Nephron (organoid): ENCODE results near the gene TBC1D8.

Source experiments
- H3K27ac Mint-ChIP-seq, 3 experiments: 2 replicates each; pipeline ENCODE4 v1.8.0; 2020; ENCODE audit warnings: mixed read lengths in 3 of 3, mild to moderate bottlenecking in 2 of 3, moderate library complexity in 1 of 3
- H3K27me3 Mint-ChIP-seq: 2 replicates; pipeline ENCODE4 v1.8.0; 2021; ENCODE audit warnings: low read depth, mild to moderate bottlenecking, moderate library complexity, mixed read lengths
- H3K36me3 Mint-ChIP-seq: 2 replicates; pipeline ENCODE4 v1.8.0; 2020; ENCODE audit warnings: low read depth, mixed read lengths
- H3K4me1 Mint-ChIP-seq: 2 replicates; pipeline ENCODE4 v1.8.0; 2020; ENCODE audit warnings: mixed read lengths
- H3K4me3 Mint-ChIP-seq, 3 experiments: 2 replicates each; pipeline ENCODE4 v1.8.0; 2020; ENCODE audit warnings: mild to moderate bottlenecking in 3 of 3, mixed read lengths in 3 of 3, moderate library complexity in 2 of 3
- H3K9me3 Mint-ChIP-seq: 2 replicates; pipeline ENCODE4 v1.8.0; 2020; ENCODE audit warnings: mixed read lengths
- TF ChIP-seq, protein P1 (sequence below), 3 experiments: fragments of 200-600 bp; sonication (generic); IDR thresholded peaks; one replicate each; pipeline ENCODE4 v1.5.0; 2021; ENCODE audit warnings: antibody characterized with exemption in 3 of 3; ENCODE audit not compliant: unreplicated experiment in 3 of 3

The TBC1D8 gene

DNA sequence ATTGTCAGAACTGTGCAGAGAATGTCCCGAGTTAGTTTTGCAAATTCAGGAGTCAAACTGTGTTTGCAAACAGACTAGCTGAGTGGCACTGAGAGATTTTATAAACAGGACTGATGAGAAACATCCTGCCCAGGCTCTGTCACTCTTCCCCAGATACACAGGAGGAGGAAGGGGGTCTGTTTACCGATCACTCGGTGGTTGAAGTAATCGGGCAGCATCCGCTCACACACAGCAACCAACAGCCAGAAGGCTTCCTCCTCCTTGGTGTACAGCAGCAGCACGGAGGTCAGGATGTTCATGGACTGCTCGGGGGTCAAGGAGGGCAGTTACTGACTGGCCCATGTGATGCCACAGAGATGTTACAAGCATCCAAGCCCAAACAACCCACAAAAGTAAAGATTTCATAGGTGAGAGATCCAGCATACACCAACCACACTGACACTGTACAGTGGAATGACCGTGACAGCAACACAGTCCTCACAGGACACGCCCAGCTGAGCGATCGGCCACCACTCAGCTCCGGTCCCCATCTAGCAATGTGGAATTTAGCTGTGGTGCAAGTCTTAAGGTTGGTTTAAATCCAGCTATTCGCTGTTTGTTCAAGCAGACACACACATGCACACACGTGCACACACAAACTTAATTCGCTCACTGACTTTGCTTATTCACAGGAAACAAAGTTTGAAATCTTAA is 119.0 kb downstream of the TBC1D8 start:
- Mint-ChIP-seq H3K9me3 (no peaks in the 10 kb centered on the region), H3K27me3 (no peaks in the 10 kb centered on the region), H3K36me3 (peaks cover 43% of the 10 kb centered on the region), H3K4me1 (no peaks in the 10 kb centered on the region), H3K27ac (no peak overlapping the region), H3K4me3 (no peak overlapping the region)
- TF ChIP-seq, protein P1, sequence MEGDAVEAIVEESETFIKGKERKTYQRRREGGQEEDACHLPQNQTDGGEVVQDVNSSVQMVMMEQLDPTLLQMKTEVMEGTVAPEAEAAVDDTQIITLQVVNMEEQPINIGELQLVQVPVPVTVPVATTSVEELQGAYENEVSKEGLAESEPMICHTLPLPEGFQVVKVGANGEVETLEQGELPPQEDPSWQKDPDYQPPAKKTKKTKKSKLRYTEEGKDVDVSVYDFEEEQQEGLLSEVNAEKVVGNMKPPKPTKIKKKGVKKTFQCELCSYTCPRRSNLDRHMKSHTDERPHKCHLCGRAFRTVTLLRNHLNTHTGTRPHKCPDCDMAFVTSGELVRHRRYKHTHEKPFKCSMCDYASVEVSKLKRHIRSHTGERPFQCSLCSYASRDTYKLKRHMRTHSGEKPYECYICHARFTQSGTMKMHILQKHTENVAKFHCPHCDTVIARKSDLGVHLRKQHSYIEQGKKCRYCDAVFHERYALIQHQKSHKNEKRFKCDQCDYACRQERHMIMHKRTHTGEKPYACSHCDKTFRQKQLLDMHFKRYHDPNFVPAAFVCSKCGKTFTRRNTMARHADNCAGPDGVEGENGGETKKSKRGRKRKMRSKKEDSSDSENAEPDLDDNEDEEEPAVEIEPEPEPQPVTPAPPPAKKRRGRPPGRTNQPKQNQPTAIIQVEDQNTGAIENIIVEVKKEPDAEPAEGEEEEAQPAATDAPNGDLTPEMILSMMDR (IDR thresholded peaks at IDR 0.05; ENCODE audit: unreplicated experiment in 3 of 3) = no peak

DNA sequence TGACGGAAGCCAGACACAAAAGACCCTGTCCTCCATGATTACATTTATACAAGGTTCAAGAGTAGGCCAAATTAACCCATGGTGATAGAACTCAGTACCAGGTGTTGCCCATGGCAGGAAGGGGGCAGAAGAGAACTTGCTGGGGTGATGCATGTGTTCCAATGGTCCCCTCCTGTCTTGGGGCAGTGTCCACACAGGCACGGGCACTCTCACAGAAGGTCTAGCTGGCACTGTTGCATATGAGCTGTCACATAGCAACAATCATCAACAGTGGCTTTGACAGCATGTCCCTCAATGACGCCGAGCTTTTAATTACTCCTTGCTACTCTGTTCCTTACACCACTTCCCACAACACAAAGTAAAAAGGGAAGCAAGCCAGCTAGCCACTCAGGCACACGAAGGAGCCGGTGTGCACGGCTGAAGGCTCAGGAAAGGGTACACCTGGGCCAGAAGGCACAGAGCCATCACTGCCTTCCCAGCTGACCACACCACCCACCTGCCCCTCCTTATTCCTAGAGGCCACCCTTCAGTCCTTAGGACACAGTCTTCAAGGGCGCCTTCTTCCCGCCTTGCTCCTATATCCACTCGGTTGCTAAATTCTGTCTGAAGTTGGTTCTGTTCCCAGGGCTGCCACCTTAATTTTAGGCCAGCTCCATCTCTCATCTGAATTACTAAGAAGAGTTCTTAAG is 120.2 kb downstream of the TBC1D8 start:
- TF ChIP-seq, protein P1 (IDR thresholded peaks at IDR 0.05; ENCODE audit: unreplicated experiment in 3 of 3) = no peak
- peaks cover 49% of the 10 kb centered on the region for H3K36me3 Mint-ChIP-seq
- H3K27ac Mint-ChIP-seq = no peak overlapping the region
- H3K27me3 Mint-ChIP-seq = no peaks in the 10 kb centered on the region
- H3K9me3 Mint-ChIP-seq = no peaks in the 10 kb centered on the region
- H3K4me3 Mint-ChIP-seq = no peak overlapping the region
- no peaks in the 10 kb centered on the region for H3K4me1 Mint-ChIP-seq

DNA sequence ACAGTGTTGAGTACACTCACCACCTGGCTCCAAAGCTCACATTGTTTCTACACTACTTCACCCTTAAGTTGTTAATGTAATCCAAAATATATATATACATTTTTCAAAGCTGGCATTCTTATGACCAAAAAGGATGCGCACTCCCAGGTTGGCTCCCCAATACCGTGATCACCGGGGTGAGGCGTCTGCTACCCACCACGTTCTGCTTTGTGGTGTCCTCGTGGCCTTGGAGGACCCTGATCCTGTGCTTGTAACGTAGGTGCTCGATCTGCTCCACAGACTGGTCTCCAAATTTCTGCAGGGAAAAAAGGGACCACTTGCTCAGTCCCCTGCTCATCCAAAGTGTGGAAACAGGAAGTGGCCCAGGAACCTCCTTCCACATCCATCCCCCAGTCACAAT is 123.3 kb downstream of the TBC1D8 start:
- Mint-ChIP-seq H3K27me3 (no peaks in the 10 kb centered on the region), H3K4me3 (no peak overlapping the region)

DNA sequence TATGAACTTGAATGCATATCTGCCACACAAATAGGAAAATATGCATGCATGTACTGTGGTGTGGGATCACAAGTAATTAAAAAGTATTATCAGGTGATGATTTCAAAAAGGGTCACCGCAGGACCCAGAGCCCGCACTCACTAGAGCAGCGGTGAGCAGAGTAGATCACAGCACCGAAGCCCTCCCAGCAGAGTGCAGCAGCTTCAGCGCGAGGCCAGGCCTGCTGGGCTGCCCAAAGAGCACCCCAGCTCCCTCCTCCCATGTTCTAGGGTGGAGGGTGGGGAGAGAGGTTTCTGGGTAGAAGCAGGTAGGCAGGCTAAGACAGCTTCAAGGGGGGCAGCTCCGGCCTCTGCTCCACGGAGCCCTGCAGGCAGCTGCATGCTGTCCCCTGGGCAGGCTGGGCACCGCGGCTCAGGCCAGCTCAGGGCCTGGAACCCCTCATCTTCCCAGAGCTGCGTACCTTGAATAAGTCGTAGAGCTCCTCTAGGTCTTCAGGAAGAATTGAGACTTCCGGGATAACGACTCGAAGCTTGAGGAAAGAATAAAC is 124.2 kb downstream of the TBC1D8 start:
- Mint-ChIP-seq H3K36me3 (peaks cover 52% of the 10 kb centered on the region), H3K4me3 (no peak overlapping the region), H3K9me3 (no peaks in the 10 kb centered on the region), H3K4me1 (no peaks in the 10 kb centered on the region), H3K27ac (peak overlapping the region in 1 of 3 experiments; percentile 63), H3K27me3 (no peaks in the 10 kb centered on the region)
- TF ChIP-seq, protein P1 (IDR thresholded peaks at IDR 0.05; ENCODE audit: unreplicated experiment in 3 of 3) = no peak

More for the DNA sequence above, 123.3 kb downstream of the TBC1D8 start:
- H3K9me3 Mint-ChIP-seq = no peaks in the 10 kb centered on the region
- no peaks in the 10 kb centered on the region for H3K4me1 Mint-ChIP-seq
- H3K36me3 Mint-ChIP-seq = peaks cover 51% of the 10 kb centered on the region
- TF ChIP-seq, protein P1 (IDR thresholded peaks at IDR 0.05; ENCODE audit: unreplicated experiment in 3 of 3) = no peak
- H3K27ac Mint-ChIP-seq = no peak overlapping the region

DNA sequence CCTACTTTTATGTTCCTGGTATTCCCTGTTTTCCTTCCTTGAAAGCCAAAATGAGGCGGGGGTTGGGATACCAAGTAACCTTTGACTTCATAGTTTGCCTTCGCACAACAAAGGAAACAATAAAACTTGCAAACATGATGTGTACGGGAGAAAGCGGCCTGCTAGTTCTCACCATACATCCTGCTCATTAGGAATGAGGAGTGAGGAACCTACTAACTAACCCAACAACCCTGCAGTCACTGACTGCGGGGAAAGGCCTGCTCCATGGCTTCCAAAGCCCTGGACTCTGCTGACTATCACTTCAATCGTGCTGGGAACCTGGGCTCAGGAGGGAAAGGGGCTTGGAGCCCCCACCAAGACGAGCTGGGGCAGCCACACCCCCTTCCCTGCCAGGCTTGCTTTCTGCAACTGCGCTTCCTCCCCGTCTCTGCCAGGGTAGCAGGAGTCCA is 124.9 kb downstream of the TBC1D8 start:
- H3K27ac Mint-ChIP-seq = peak overlapping the region in 1 of 3 experiments; percentile 63
- H3K4me1 Mint-ChIP-seq = no peaks in the 10 kb centered on the region
- peaks cover 56% of the 10 kb centered on the region for H3K36me3 Mint-ChIP-seq
- no peaks in the 10 kb centered on the region for H3K9me3 Mint-ChIP-seq
- H3K27me3 Mint-ChIP-seq = no peaks in the 10 kb centered on the region
- TF ChIP-seq, protein P1 (IDR thresholded peaks at IDR 0.05; ENCODE audit: unreplicated experiment in 3 of 3) = no peak
- no peak overlapping the region for H3K4me3 Mint-ChIP-seq
